Brain microvascular endothelial cell (primary cell): ENCODE measurements around the gene TSPO.

Experiments used
- DNase-seq: peaks from one replicate; pipeline ENCODE4 v3.0.0-alpha.2; 2020
- H3K27ac ChIP-seq: fragments of 250-450 bp; sonication (Bioruptor Pico); 2 replicates; pipeline ENCODE4 v1.5.1; 2020; ENCODE audit warnings: mild to moderate bottlenecking, moderate library complexity
- H3K27me3 ChIP-seq: fragments of 250-450 bp; sonication (Bioruptor Pico); replicated peaks from 2 replicates; pipeline ENCODE4 v1.5.1; 2020; ENCODE audit warnings: mild to moderate bottlenecking
- H3K36me3 ChIP-seq: fragments of 250-450 bp; sonication (Bioruptor Pico); replicated peaks from 2 replicates; pipeline ENCODE4 v1.5.1; 2020; ENCODE audit warnings: mild to moderate bottlenecking
- H3K4me3 ChIP-seq: 2 replicates; pipeline ENCODE4 v1.5.1; 2011; ENCODE audit warnings: low read depth, mild to moderate bottlenecking, control low read depth, low read length, moderate library complexity
- CTCF ChIP-seq: IDR thresholded peaks from 2 replicates; pipeline ENCODE4 v1.5.1; 2011; ENCODE audit warnings: low read depth, mild to moderate bottlenecking, moderate library complexity, low read length, control low read depth, inconsistent platforms; ENCODE audit errors: missing control alignments
- in situ Hi-C: cut with HindIII; loops from 2 replicates; pipeline ENCODE4 v1.10.0; 2017; ENCODE audit warnings: low sequenced_read_pairs, low pct_ligation_motif_present

Gene TSPO

GRCh38 chr22:43118024-43118849 lies 33.1 kb upstream of the TSPO start:
- Histone ChIP-seq H3K27me3 (no peaks in the 10 kb centered on the region), H3K4me3 (no peak overlapping the region), H3K36me3 (no peaks in the 10 kb centered on the region), H3K27ac (no peak overlapping the region)
- in situ Hi-C loops, result no loop called here
- no peak for TF ChIP-seq CTCF
- no peak for DNase-seq

- in situ Hi-C loops, result no loop called here
- Histone ChIP-seq H3K36me3 (no peaks in the 10 kb centered on the region), H3K27me3 (no peaks in the 10 kb centered on the region), H3K4me3 (no peak overlapping the region), H3K27ac (no peak overlapping the region)
- peak; percentile 16 for DNase-seq
- no peak for TF ChIP-seq CTCF
Measured at GRCh38 chr22:43118953-43119458, 32.4 kb upstream of the TSPO start.

GRCh38 chr22:43126501-43127165 lies 24.7 kb upstream of the TSPO start:
- Histone ChIP-seq H3K36me3 (peaks cover 2% of the 10 kb centered on the region), H3K27me3 (no peaks in the 10 kb centered on the region), H3K4me3 (no peak overlapping the region), H3K27ac (no peak overlapping the region)
- peak; percentile 79 for DNase-seq
- TF ChIP-seq CTCF, result no peak
- in situ Hi-C loops, result no loop called here

GRCh38 chr22:43127166-43127908 lies 24.0 kb upstream of the TSPO start:
- Histone ChIP-seq H3K27me3 (no peaks in the 10 kb centered on the region), H3K27ac (no peak overlapping the region), H3K4me3 (no peak overlapping the region), H3K36me3 (peaks cover 2% of the 10 kb centered on the region)
- no peak for DNase-seq
- no peak for TF ChIP-seq CTCF
- in situ Hi-C loops, result no loop called here

- no peak for DNase-seq
- TF ChIP-seq CTCF, result no peak
- Histone ChIP-seq H3K27me3 (no peaks in the 10 kb centered on the region), H3K27ac (no peak overlapping the region), H3K4me3 (no peak overlapping the region), H3K36me3 (peaks cover 6% of the 10 kb centered on the region)
- in situ Hi-C loops, result no loop called here
Measured at GRCh38 chr22:43128116-43128515, 23.2 kb upstream of the TSPO start.
